Lower lobe of right lung (tissue), 2 donors: ENCODE measurements around the gene MAD1L1. TPM values are rescaled to one million over a fixed set of nuclear protein-coding genes. Genes with fewer than 3 reads are reported as not detected.

ENCODE experiments used
- ATAC-seq, 2 donors: fragments of 200-7000 bp; cut with Tn5 transposase; one replicate each; pipeline ENCODE4 v1.9.1; 2020 to 2022; ENCODE audit warnings: mild to moderate bottlenecking in 2 of 2, moderate library complexity in 2 of 2
- DNase-seq: peaks from one replicate; pipeline ENCODE4 v3.0.0-alpha.2; 2020
- H3K27ac ChIP-seq: fragments of 200-600 bp; one replicate; pipeline ENCODE4 v1.8.0; 2022
- H3K27me3 ChIP-seq: fragments of 200-600 bp; one replicate; pipeline ENCODE4 v1.8.0; 2022; ENCODE audit warnings: low read depth
- H3K36me3 ChIP-seq: fragments of 200-600 bp; one replicate; pipeline ENCODE4 v1.8.0; 2022; ENCODE audit warnings: mild to moderate bottlenecking
- H3K4me1 ChIP-seq: fragments of 200-600 bp; one replicate; pipeline ENCODE4 v1.8.0; 2022
- H3K4me3 ChIP-seq: fragments of 200-600 bp; one replicate; pipeline ENCODE4 v1.8.0; 2022; ENCODE audit warnings: mild to moderate bottlenecking
- H3K9me3 ChIP-seq: fragments of 200-600 bp; one replicate; pipeline ENCODE4 v1.8.0; 2022
- intact Hi-C: fragments of 100-400 bp; cut with DNase I; formaldehyde crosslinking; loops from one replicate; pipeline ENCODE4 v1.11.0; 2022
- total RNA-seq: library from RNA; stranded (reverse); fragmentation: NEBNext Ultra II Directional; extraction: Animal tissue kit (Norgen Biotek cat#: 25700); gene quantifications from one replicate; pipeline ENCODE4 v1.2.1, GENCODE V29; 2021
- TF ChIP-seq, protein P1 (sequence below): fragments of 200-600 bp; IDR thresholded peaks from one replicate; pipeline ENCODE4 v1.8.0; 2022; ENCODE audit warnings: antibody characterized with exemption, mild to moderate bottlenecking
- donor health status: DM: no; HTN: yes; CAD: no; lungs with severe emphysema.

MAD1L1 gene
- total RNA-seq, 1 donor from 2014 or later, result 44.5 TPM

- DNase-seq (no peak), ATAC-seq (no peak)
- H3K27me3 ChIP-seq, result no peaks in the 10 kb centered on the region
- no peaks in the 10 kb centered on the region for H3K4me1 ChIP-seq
- TF ChIP-seq, protein P1, sequence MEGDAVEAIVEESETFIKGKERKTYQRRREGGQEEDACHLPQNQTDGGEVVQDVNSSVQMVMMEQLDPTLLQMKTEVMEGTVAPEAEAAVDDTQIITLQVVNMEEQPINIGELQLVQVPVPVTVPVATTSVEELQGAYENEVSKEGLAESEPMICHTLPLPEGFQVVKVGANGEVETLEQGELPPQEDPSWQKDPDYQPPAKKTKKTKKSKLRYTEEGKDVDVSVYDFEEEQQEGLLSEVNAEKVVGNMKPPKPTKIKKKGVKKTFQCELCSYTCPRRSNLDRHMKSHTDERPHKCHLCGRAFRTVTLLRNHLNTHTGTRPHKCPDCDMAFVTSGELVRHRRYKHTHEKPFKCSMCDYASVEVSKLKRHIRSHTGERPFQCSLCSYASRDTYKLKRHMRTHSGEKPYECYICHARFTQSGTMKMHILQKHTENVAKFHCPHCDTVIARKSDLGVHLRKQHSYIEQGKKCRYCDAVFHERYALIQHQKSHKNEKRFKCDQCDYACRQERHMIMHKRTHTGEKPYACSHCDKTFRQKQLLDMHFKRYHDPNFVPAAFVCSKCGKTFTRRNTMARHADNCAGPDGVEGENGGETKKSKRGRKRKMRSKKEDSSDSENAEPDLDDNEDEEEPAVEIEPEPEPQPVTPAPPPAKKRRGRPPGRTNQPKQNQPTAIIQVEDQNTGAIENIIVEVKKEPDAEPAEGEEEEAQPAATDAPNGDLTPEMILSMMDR, result no peak
- no peak overlapping the region for H3K4me3 ChIP-seq
- no peaks in the 10 kb centered on the region for H3K36me3 ChIP-seq
- intact Hi-C loops, result no loop called here
- no peak overlapping the region for H3K27ac ChIP-seq
- H3K9me3 ChIP-seq, result no peaks in the 10 kb centered on the region
Observed at GRCh38 chr7:2090526-2091520, 141.9 kb downstream of the MAD1L1 start.

- ATAC-seq (no peak), DNase-seq (no peak)
- intact Hi-C loops, result no loop called here
- Histone ChIP-seq H3K27me3 (no peaks in the 10 kb centered on the region), H3K4me3 (no peak overlapping the region), H3K9me3 (no peaks in the 10 kb centered on the region), H3K4me1 (no peaks in the 10 kb centered on the region), H3K27ac (no peak overlapping the region), H3K36me3 (no peaks in the 10 kb centered on the region)
- TF ChIP-seq, protein P1, result no peak
Observed at GRCh38 chr7:2088801-2089200, 143.9 kb downstream of the MAD1L1 start.

GRCh38 chr7:2087744-2088143, 145.0 kb downstream of the MAD1L1 start:
- Histone ChIP-seq H3K9me3 (no peaks in the 10 kb centered on the region), H3K4me3 (no peak overlapping the region), H3K4me1 (no peaks in the 10 kb centered on the region), H3K27me3 (no peaks in the 10 kb centered on the region), H3K36me3 (no peaks in the 10 kb centered on the region), H3K27ac (no peak overlapping the region)
- TF ChIP-seq, protein P1, result no peak
- intact Hi-C loops, result no loop called here
- ATAC-seq, result no peak
- no peak for DNase-seq

- no peaks in the 10 kb centered on the region for H3K9me3 ChIP-seq
- no peaks in the 10 kb centered on the region for H3K4me1 ChIP-seq
- intact Hi-C loops, result no loop called here
- H3K27ac ChIP-seq, result no peak overlapping the region
- TF ChIP-seq, protein P1, result no peak
- ATAC-seq, result no peak
- H3K36me3 ChIP-seq, result no peaks in the 10 kb centered on the region
- H3K4me3 ChIP-seq, result no peak overlapping the region
- H3K27me3 ChIP-seq, result no peaks in the 10 kb centered on the region
- DNase-seq, result no peak
Observed at GRCh38 chr7:2086229-2086628, 146.5 kb downstream of the MAD1L1 start.

- TF ChIP-seq, protein P1, result no peak
- ATAC-seq, result no peak
- intact Hi-C loops, result no loop called here
- H3K9me3 ChIP-seq, result no peaks in the 10 kb centered on the region
- no peak overlapping the region for H3K27ac ChIP-seq
- no peak for DNase-seq
- no peak overlapping the region for H3K4me3 ChIP-seq
- H3K36me3 ChIP-seq, result no peaks in the 10 kb centered on the region
- H3K4me1 ChIP-seq, result no peaks in the 10 kb centered on the region
- no peaks in the 10 kb centered on the region for H3K27me3 ChIP-seq
Observed at GRCh38 chr7:2085804-2086203, 146.9 kb downstream of the MAD1L1 start.
